B cell (primary cell): ENCODE measurements around the gene DTWD2.

Experiments used
- EZH2 ChIP-seq: IDR thresholded peaks from 2 replicates; pipeline ENCODE4 v1.6.1; 2012; ENCODE audit warnings: borderline replicate concordance, low read depth, mild to moderate bottlenecking, moderate library complexity, low read length; ENCODE audit not compliant: insufficient read depth, poor library complexity, severe bottlenecking
- TF ChIP-seq, protein P1 (sequence below): fragments of 200-600 bp; IDR thresholded peaks from one replicate; pipeline ENCODE4 v1.8.0; 2022; ENCODE audit warnings: antibody characterized with exemption, mild to moderate bottlenecking

DNA sequence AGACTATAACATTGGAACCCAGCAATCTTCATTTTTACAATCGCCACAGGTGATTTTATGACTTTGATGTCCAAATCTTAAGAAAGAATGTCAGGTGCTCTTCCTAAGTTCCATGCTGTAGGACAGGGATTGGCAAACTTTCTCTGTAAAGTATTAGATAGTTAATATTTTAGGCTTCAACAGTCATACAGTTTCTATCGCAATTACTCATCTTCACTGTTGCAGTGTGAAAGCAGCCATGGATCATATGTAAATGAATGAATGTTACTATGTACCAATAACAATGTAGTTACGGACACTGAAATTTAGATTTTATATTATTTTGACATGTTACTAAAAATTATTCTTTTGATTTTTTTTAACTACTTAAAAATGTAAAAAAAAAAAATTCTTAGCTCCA lies 169.7 kb downstream of the DTWD2 start:
- TF ChIP-seq, protein P1, sequence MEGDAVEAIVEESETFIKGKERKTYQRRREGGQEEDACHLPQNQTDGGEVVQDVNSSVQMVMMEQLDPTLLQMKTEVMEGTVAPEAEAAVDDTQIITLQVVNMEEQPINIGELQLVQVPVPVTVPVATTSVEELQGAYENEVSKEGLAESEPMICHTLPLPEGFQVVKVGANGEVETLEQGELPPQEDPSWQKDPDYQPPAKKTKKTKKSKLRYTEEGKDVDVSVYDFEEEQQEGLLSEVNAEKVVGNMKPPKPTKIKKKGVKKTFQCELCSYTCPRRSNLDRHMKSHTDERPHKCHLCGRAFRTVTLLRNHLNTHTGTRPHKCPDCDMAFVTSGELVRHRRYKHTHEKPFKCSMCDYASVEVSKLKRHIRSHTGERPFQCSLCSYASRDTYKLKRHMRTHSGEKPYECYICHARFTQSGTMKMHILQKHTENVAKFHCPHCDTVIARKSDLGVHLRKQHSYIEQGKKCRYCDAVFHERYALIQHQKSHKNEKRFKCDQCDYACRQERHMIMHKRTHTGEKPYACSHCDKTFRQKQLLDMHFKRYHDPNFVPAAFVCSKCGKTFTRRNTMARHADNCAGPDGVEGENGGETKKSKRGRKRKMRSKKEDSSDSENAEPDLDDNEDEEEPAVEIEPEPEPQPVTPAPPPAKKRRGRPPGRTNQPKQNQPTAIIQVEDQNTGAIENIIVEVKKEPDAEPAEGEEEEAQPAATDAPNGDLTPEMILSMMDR: no peak
- no peak for TF ChIP-seq EZH2
